ENCODE results near the gene FRAT2. TPM values are rescaled to one million over a fixed set of nuclear protein-coding genes. Genes with fewer than 3 reads are reported as not detected.

The FRAT2 gene
- total RNA-seq, 1 donor from 2014 or later, result 8.4 TPM

DNA sequence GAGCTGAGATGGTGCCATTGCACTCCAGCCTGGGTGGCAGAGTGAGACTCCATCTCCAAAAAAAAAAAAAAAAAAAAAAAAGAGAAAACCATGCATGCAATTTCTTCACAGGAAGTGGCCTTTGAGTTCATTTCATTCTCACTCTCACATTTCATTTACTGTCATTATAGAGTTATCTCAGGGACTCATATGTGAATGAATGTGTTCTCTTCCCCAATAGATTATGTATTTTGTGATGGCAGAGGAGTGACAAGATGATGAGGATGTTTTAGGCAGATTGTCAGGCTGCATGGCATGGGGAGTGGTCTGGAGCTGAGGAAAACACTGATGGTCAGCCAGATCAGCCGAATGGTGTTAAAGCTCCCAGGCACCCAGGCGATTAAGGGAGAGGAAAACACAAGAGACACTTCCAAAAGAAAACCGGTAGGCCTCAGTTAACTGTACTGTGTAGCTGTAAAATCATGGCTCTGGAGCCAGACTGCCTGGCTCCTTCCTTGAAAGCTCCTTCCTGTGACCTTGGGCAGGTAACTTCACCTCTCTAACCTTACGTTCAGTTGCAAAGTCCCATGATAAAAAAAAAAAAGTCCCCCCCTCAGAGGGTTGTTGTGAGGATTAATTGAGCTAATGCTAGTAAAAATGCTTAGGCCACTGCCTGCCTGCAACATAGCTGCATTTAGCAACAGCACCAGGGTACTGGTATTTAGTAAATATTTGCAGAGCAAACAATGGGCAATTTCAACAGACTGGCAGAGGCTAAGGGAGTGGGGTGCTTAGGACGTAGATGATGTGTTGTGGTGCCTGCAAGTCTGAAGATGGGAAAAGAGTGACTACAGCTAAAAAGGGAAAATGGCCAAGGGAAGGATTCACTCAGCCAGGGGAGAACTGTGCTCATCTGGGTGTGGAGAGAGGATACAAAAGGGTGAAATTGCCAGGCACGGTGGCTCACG lies 6.9 kb downstream of the FRAT2 start:
- DNase-seq (ENCODE audit: low spot score), result no peak

DNA sequence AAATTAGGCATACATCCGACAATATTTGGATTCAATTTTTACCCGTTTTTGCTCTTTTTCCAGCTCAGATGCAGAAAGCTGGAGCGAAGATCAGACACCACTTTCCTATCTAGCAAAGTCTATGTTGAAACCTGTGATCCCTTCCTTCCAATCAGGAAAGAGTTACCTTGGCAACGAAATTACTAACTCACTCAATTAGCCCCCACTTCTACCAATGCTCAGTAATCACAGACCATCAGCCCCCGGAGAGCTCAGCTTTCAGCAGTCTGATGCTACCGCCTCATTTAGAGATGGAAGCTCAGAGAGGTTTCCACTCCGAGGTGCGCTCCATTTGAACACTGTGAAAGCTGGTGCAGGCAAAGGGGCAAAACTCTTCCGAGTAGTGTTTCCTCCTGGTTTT lies 8.8 kb downstream of the FRAT2 start:
- no peak for DNase-seq (ENCODE audit: low spot score)

DNA sequence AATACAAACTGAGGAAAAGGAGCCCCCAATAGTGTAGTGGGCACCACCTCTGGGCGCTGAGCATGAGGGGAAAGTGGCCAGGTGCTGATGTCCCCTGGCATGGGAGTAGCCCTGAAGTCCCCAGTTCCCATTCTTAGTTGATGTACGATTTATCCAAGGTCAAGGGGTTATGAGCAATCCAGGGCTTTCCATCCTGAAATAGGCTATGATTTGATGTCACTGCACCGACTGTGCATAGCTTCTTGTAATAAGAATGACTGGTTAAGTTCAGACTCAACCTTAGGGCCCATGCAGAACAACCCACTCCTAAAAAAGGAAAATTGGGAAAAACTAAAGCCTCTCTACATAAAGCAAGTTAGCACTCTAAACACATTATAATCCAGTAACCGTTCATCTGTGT lies 11.0 kb downstream of the FRAT2 start:
- no peak for DNase-seq (ENCODE audit: low spot score)

GRCh38 chr10:97321804-97322190 lies 12.7 kb downstream of the FRAT2 start:
- DNase-seq (ENCODE audit: low spot score), result no peak

GRCh38 chr10:97321032-97321803 lies 13.3 kb downstream of the FRAT2 start:
- DNase-seq (ENCODE audit: low spot score), result no peak

DNA sequence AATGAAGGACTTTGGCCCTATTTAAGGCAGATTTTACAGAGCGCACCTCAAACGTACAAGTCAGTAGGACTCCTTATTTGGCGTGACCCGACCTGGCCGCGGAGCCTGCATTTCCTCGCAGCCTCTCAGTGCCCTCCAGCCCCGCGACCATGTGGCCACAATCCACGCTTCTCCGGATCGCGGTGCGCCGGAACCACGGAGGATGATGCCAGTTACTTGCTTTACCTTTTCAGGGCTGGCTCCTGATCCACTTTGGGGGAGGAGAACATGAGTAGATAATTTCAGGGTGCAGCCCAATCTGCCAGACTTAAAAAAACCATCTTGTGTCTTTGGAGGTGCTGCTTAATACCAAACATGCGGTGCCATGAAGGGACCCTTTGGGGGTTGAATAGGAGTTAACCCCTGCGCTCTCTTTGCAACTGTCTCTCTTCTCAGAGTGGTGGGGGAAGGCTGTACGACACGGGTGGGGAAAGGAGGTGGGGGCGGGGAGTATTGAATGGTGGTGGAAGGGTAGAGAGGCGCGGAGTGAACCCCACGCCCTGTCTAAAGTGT lies 14.0 kb downstream of the FRAT2 start:
- no peak for DNase-seq (ENCODE audit: low spot score)

DNA sequence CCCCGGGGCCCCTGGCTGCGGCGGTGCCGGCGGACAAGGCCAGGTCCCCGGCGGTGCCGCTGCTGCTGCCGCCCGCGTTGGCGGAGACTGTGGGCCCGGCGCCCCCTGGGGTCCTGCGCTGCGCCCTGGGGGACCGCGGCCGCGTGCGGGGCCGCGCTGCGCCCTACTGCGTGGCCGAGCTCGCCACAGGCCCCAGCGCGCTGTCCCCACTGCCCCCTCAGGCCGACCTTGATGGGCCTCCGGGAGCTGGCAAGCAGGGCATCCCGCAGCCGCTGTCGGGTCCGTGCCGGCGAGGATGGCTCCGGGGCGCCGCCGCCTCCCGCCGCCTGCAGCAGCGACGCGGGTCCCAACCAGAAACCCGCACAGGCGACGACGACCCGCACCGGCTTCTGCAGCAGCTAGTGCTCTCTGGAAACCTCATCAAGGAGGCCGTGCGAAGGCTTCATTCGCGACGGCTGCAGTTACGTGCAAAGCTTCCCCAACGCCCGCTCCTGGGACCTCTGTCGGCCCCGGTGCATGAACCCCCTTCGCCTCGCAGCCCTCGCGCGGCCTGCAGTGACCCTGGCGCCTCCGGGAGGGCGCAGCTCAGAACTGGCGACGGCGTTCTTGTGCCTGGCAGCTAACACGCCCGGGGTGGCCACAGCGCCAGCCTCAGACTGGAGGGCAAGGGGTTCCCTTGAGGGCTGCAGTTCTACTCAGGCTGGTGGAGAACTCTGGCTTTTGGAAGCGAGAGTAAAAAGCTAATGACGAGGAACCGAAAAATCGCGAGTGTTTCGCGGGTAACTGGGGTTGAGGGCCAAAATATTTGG lies 14.7 kb downstream of the FRAT2 start:
- peak; percentile 91 for DNase-seq (ENCODE audit: low spot score)

GRCh38 chr10:97318772-97319651 lies 15.5 kb downstream of the FRAT2 start, which contains the start of gene FRAT1:
FRAT1 (plus strand) TSS chr10:97319271; CDS start chr10:97319454, 183 bp downstream.
- peak; percentile 97 for DNase-seq (ENCODE audit: low spot score)

DNA sequence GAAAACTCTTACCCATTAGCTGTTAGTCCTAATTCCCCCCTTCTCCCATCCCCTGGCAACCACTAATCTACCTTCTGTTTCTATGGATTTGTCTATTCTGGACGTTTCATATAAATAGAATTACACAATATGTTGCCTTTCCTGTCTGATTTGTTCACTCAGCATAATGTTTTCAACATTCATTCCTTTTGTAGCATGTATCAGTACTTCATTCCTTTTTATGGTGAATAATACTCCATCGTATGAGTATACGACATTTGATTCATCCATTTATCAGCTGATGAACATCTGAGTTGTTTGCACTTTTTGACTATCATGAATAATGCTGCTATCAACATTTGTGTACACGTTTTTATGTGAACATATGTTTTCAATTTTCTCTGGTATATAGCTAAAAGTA lies 19.9 kb downstream of the FRAT2 start:
- DNase-seq (ENCODE audit: low spot score), result no peak

- DNase-seq (ENCODE audit: low spot score), result no peak
Measured at GRCh38 chr10:97312897-97313296, 21.6 kb downstream of the FRAT2 start.

- DNase-seq (ENCODE audit: low spot score), result no peak
Measured at GRCh38 chr10:97311111-97311626, 23.4 kb downstream of the FRAT2 start.

DNA sequence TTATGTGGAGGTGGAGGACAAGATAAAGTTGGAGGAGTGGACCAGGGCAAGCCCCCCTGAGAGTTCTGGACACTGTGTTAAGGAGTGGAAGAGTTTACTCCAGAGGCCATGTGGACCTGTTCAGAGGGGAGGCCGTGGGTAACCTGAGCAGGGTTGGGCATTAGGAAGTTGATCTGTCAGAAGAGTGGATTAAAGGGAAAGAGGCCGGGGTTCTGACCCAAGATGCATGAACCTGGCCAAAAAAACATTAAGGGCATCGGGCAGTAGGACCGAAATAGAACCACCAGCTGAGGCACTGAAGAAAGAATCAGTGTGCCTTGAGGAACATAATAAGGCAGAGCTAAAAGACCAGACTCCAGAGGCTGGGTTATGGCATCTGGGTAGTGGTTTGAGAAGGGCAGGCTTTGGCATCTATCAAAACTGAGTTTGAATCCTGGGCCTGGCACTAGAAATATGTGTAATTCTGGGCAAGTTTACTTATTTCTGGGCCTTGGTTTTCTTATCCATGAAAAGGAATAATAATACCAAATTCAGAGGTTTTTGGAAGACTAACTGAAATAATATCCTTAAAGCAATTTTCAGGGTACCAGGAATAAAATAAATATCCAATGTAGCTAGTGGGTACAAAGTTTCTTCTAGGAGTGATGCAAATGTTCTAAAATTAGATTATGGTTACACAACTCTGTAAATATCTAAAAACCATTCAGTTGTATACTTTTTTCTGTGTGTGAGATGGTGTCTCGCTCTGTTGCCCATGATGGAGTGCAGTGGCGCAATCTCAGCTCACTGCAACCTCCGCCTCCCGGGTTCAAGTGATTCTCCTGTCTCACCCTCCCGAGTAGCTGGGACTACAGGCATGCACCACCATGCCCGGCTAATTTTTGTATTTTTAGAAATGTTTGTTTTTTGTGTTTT lies 26.4 kb downstream of the FRAT2 start:
- DNase-seq (ENCODE audit: low spot score), result no peak

- DNase-seq (ENCODE audit: low spot score), result no peak
Measured at GRCh38 chr10:97307441-97307840, 27.1 kb downstream of the FRAT2 start.

- DNase-seq (ENCODE audit: low spot score), result no peak
Measured at GRCh38 chr10:97302088-97302791, 32.3 kb downstream of the FRAT2 start.

DNA sequence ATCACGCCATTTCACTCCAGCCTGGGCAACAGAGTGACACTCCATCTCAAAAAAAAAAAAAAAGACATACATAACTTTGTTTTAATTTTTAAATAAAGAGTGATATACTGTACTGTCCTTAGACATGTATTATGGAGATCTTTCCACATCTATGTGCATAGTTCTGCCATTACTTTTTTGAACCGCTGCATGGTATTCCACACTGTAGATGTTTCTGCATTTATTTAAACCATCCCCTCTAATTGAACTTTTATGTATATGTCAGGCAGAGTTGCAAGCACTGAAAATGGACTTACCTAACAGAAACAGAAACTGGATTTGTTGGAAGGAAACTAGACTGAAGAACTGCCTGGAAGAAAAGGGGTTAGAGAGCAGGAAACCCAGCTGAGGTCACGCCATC lies 33.5 kb downstream of the FRAT2 start:
- DNase-seq (ENCODE audit: low spot score), result no peak

DNA sequence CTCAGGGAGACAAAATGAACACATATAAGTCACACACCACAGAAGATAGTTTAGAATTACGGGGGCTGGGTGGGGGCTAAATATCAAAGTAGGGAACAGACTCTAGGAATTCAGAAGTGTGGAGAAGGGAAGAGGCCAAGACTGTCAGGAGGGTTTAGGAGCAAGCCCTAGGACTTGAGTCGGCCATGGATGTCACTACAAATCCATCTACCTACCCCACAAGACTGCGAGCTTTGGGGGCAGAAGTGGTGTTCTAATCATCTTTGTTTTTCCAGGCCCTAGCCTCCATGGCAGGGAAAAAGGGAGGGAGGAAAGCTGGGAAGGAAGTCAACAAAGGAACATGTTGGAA lies 36.3 kb downstream of the FRAT2 start:
- DNase-seq (ENCODE audit: low spot score), result peak; percentile 28

GRCh38 chr10:97297556-97298222 lies 36.8 kb downstream of the FRAT2 start:
- peak; percentile 22 for DNase-seq (ENCODE audit: low spot score)

- DNase-seq (ENCODE audit: low spot score), result no peak
Measured at GRCh38 chr10:97292862-97293198, 41.7 kb downstream of the FRAT2 start.

Measured in mesenteric fat pad (tissue), 1 donor.